HG03108 (cell line): ENCODE results near the gene C1orf53.

Source experiments
- ATAC-seq: cut with Tn5 transposase; IDR thresholded peaks from one replicate; pipeline ENCODE4 v1.9.1; 2021; ENCODE audit warnings: moderate library complexity; ENCODE audit not compliant: unreplicated experiment

Gene C1orf53

GRCh38 chr1:197954718-197955418 is 52.4 kb downstream of the C1orf53 start:
- no peak for ATAC-seq

GRCh38 chr1:197955486-197956394 is 53.3 kb downstream of the C1orf53 start:
- no peak for ATAC-seq
